Epidermal melanocyte (primary cell): ENCODE results near the gene TMEM132A.

ENCODE experiments used
- DNase-seq: peaks from one replicate; pipeline ENCODE4 v3.0.0; 2011; ENCODE audit warnings: low spot score; ENCODE audit not compliant: insufficient read length

The TMEM132A gene

DNA sequence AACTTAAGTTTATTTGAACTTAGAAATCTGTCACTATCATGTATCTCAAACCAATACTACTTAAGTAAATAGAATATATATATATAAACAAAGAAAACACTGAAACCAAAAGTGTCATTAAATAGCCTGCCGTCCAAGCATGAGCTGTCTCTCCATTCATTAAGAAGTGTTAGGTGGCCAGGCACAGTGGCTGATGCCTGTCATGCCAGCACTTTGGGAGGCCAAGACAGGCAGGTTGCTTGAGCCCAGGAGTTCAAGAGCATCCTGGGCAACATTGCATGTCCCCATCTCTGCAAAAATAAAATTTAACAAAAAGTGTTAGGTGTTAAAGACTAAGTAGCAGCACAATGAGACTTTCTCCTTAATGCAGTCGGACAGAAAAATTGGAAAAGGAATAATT is 61.2 kb downstream of the TMEM132A start:
- DNase-seq, result no peak

GRCh38 chr11:60985991-60986915 is 62.0 kb downstream of the TMEM132A start:
- DNase-seq, result no peak
